ENCODE measurements around the gene AKAP6.

AKAP6 gene

GRCh38 chr14:32679927-32680612 lies 351.0 kb downstream of the AKAP6 start:
- no peak for DNase-seq

GRCh38 chr14:32681598-32681997 lies 352.5 kb downstream of the AKAP6 start:
- DNase-seq: no peak

DNA sequence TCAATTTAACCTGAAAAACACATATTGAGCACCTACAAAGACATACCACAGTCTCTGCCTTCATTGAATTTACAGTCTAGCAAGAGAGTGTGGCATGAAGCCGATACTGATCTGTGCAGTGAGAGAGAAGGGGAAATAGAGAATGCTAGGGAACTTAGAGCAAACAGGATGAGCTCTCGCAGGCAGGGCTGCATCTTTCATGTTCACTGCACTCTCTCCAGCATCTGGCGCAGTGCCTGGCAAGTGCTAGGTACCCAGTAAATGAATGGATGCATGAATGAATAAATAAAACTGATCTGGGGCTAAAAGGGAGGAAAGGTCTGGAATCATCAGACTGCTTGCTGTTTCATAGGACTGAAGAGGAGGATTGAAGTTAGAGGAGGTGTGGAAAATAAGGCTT lies 353.1 kb downstream of the AKAP6 start:
- no peak for DNase-seq

DNA sequence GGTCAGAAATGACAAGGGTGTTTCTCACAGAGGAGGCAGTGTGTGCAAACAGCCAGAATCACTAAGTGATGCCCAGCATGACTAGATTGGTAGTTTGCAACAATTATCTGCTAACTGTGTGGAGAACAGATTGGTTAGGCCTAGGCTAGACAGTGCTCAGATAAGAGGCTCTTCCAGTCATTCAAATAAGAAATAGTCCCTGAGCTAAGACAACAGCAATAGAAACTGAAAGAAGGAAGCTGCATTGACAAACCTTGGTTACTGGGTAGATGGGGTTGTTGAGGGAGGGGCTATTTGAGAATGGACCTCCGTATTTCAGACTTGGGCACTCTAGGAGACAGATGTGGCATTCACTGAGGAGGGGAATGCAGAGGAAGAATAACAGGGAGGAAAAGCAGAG lies 354.6 kb downstream of the AKAP6 start:
- DNase-seq: no peak

DNA sequence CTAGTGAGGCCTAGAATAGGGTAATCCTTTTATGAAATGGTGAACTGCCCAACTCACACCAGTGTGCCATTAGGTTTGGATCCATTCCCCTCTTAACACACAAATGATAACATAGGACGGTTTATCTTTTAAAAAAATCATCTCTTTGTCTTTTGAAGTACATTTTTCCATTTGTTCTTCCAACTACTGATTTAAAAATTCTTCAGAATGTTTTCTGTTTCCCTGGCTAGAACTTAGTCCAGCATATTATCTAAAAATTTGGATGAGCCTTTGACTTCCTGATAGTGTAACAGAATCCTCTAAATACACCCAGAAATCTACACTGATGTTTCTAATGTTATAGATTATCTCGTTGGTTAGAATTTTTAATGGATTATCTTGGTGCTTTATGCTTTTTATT lies 359.8 kb downstream of the AKAP6 start:
- DNase-seq: no peak

- no peak for DNase-seq
These were observed 363.3 kb downstream of the AKAP6 start for GRCh38 chr14:32692441-32692840.

DNA sequence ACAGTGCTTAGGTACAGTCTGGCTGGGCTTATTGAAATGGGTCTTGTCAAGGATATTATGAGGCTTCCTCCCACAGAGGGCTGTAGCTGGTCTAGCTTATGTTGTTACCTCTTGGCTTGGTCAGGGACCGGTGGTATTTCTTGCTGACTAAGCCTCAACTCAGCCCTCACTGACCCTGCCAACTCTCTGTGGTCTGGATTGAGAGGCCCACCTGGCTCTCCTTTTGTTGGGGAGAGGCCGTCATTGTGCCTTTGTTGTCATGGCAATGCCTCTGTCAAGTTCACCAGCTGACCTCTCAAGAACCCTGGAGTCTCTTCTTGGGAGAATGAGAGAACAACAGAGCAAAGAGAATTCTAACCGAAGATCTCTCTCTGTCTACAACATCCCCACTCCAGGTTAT lies 364.0 kb downstream of the AKAP6 start:
- no peak for DNase-seq

- DNase-seq: no peak
These were observed 365.8 kb downstream of the AKAP6 start for GRCh38 chr14:32694795-32695449.

GRCh38 chr14:32696325-32697091 lies 367.4 kb downstream of the AKAP6 start:
- no peak for DNase-seq

DNA sequence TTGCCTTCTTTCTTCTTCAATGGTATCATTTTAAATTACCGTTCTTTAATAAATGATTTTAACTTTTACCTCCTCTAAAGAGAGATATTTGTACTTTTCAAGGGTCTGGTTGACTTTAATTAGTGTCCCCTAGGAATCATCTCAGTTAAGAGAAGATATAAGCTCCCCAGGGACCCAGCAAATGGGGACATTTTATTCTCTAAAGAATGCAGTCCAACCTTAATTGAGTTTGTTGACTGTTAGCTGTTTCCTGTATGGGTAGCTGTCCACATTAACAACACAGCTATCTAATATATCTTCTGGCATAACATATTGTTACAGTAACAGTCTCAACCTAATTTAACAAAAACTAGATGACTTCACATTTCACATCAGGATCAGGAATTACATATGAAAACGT lies 368.0 kb downstream of the AKAP6 start:
- DNase-seq: no peak

- no peak for DNase-seq
These were observed 368.6 kb downstream of the AKAP6 start for GRCh38 chr14:32697704-32698103.

DNA sequence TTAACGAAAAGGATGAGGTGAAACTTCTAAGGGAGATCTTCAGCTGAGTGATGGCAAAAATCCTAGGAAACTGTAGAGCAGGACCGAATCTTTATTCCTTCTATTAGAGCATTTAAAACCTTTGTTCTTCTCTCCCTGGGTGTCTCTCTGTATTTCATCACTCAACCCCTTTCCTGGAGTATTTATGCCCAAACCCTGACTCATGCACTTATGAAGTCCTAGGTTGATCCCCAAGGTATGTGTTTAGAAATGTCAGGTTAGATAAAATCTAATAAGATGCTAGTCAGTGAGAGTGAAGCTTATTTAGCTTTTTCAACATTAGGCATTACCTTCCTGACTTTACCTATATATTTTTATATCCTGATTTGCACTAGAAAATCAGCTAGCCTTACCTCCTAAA lies 369.7 kb downstream of the AKAP6 start:
- DNase-seq: no peak

DNA sequence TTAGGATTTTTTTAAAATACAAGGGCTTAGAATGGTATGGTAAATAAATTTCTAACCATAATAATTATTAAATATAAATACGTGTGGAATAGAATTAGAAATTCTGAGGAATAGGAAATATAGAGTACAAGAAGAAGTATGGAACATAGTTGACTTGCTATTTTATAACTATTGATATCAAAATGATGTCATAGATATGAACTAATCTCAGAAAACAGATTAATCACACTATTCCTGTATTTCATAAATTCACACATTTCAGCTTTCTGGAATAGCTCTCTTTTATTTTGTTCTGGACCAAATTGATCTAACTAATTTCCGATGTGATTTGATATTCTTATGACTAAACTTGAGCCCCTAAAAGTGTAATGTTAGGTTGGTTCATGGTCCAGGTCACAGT lies 372.4 kb downstream of the AKAP6 start:
- no peak for DNase-seq

DNA sequence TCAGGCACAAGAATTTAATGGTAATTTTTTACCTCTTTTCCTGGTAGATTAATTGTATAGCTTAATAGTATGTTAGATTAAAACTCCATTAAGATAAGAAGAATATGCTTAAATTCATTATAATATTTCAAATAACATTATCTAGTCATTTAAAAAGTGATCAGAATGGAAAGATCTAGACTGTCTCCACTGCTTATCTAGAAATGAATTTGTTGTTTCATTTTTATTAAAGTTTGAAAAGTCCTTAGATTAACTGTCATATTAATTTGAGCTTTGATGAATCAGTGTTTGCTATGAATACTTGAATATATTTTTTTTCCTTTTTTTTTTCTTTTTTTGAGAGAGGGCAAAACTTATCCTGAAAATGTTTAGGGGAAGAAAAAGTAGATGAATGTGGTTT lies 373.0 kb downstream of the AKAP6 start:
- no peak for DNase-seq

GRCh38 chr14:32702562-32702961 lies 373.5 kb downstream of the AKAP6 start:
- peak; percentile 97 for DNase-seq

GRCh38 chr14:32703183-32703621 lies 374.1 kb downstream of the AKAP6 start:
- no peak for DNase-seq

DNA sequence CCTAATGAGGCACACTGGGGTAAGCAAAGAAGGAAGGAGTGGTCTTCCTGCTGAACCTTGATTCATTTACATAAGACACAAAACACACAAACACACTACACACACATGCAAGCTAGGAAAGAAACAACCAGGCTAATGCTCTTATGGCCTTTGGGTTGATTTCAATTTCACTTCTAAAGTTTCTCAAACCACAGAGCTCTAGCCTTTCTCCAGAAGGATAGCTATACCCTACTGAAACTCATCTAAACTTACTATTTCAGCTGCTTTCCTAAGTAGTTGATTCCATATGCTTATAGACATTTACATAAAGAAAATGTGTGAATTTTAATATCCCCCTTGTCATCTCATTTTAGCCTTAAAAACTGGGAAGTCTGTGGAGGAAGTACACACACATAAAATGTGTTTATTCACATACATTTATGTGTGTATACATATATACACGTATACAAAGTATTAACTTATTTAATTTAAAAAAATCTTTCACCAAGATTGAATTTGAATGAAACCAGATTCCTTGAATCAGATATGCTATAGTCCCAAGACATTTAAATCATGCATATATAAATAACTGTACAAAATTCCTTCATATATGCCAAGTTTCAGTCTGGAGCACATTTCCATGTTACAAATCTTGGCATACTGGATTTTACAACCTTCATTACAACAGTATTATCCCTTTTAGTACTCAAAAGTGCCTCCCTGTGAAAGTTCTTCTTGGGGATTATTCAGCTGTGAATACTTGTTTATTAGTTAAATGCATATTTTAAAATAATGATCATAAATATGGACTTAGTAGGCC lies 377.8 kb downstream of the AKAP6 start:
- no peak for DNase-seq

GRCh38 chr14:32707742-32708500 lies 378.8 kb downstream of the AKAP6 start:
- DNase-seq: no peak

DNA sequence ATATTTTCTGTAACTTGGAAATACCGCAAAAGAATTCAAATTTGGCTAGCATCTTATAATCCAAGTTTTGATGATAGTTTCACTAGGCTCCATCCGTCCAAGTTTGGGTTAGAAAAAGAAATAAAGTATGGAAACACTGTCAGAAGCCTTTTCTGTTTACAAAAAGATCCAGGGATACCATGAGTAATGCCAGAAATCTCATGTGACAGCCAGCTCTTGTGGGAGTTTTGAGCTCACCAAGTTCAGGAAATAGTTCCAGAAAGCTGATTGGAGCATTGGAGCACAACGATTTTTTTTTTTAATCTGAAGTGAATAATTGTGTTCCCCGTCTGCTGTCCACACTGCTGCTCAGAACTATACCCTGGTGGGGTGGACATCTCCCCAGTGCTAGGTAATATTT lies 379.9 kb downstream of the AKAP6 start:
- no peak for DNase-seq

DNA sequence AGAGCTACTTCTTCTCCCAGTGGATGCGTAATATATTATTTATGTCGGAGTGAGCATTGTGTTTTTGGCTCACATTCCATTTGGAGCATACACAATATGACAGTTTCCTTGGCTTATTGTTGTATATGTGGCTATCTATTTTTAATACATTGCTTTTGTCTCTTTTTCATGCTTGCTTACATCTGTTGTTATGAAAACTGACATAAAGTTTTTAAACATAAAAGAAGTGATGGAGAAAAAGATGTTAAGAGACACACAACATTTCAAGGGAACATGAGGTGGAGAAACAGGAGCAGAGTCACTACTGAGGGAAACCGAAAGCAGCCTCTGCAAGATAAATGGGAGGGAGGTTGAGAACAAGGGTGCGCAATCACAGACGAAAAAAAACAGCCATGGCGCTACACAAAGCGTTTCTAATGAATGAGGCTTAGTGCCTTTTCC lies 381.2 kb downstream of the AKAP6 start:
- no peak for DNase-seq

DNA sequence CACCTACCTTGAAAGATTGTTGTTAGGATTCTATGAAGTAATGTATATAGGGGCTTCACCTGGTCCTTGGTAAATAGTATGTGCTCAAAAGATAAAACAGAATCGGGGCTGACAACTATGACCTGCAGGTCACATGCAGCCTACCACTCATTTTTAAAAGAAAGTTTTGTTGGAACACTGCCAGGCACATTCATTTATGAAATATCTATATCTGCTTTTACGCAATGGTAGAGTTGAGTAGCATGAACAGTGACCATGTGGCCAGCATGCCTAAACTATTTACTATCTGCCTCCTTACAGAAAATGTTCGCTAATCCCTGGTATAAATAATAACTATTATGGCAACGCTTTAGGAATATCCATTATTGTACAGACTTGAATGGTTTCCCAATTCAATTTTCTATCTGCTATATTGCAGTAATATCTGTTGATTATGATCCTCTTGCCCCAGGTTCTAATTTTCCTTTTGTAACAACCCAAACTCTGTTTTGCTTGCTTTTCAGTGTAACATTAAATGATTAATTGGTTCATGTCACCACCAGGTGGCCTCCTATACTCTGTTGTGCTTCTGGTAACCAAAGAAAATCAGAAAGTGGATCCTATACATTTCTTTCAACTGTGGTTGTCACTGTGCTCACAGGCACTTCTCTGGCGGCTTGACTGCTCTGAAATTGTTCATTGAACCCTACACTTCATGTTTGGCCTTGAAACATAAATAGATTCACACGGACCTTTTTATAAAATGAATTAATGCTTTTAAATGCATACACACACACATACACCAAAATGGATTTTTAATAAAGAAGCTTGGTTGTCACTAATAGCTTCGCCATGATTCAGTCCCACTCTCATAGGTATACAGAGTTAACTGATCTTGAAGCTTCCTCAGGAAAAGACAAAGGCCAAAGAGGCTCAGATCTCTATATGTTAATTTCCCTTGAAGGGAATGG lies 381.9 kb downstream of the AKAP6 start:
- DNase-seq: no peak

All from islet precursor cell (in vitro differentiated cells).